IPS DF 6.9 (cell line): ENCODE measurements around the gene FBXO10.
"Not testable (repeated sequence)": the region's sequence is repeated elsewhere in the genome, so short reads cannot be mapped to it uniquely, and the experiment has no call there.

Source experiments
- DNase-seq: peaks from one replicate; pipeline ENCODE4 v3.0.0-alpha.2; 2013; ENCODE audit warnings: low read depth, low spot score
- H3K27ac ChIP-seq: one replicate; pipeline ENCODE4 v1.5.1; 2013; ENCODE audit warnings: low read length, control low read depth
- H3K27me3 ChIP-seq: 2 replicates; pipeline ENCODE4 v1.6.1; 2013; ENCODE audit warnings: mild to moderate bottlenecking, low read length; ENCODE audit not compliant: control insufficient read depth, insufficient read depth
- H3K36me3 ChIP-seq: 2 replicates; pipeline ENCODE4 v1.6.1; 2013; ENCODE audit warnings: low read length; ENCODE audit not compliant: control insufficient read depth, insufficient read depth
- H3K4me1 ChIP-seq: 2 replicates; pipeline ENCODE4 v1.6.1; 2013; ENCODE audit warnings: low read length; ENCODE audit not compliant: control insufficient read depth, insufficient read depth
- H3K4me3 ChIP-seq: 2 replicates; pipeline ENCODE4 v1.5.1; 2013; ENCODE audit warnings: mild to moderate bottlenecking, low read length
- H3K9me3 ChIP-seq: 2 replicates; pipeline ENCODE4 v1.6.1; 2013; ENCODE audit warnings: low read length, inconsistent platforms; ENCODE audit not compliant: control insufficient read depth, insufficient read depth
- WGBS: extraction: QIAGEN DNeasy Blood & Tissue Kit; methylation state at CpG from one replicate; pipeline ENCODE4 v1.1.7; 2013; ENCODE audit warnings: mixed read lengths, missing lambda C conversion rate; ENCODE audit not compliant: insufficient read length, insufficient coverage; 5-methylcytosine and 5-hydroxymethylcytosine counted together

The FBXO10 gene

GRCh38 chr9:37485389-37486255 is 90.6 kb downstream of the FBXO10 start, which contains the start of gene POLR1E:
POLR1E (plus strand) TSS chr9:37485948; CDS start chr9:37486048, 100 bp downstream.
- DNase-seq, result peak; percentile 88
- H3K36me3 ChIP-seq, result no peaks in the 10 kb centered on the region; the same call in 1 of the 2 replicates
- peaks cover 5% of the 10 kb centered on the region; the same call in 1 of the 2 replicates for H3K4me1 ChIP-seq
- H3K27me3 ChIP-seq, result no peaks in the 10 kb centered on the region
- no CpG with 5 or more reads among the region's 56 CpGs for WGBS
- no peak within 1 kb of the TSS for H3K27ac ChIP-seq
- H3K9me3 ChIP-seq, result no peaks in the 10 kb centered on the region
- H3K4me3 ChIP-seq, result peak within 1 kb of the TSS; percentile 59

- no peak for DNase-seq
- Histone ChIP-seq H3K27ac (no peak overlapping the region), H3K9me3 (no peaks in the 10 kb centered on the region), H3K4me1 (peaks cover 2% of the 10 kb centered on the region; the same call in 1 of the 2 replicates), H3K36me3 (no peaks in the 10 kb centered on the region), H3K27me3 (no peaks in the 10 kb centered on the region), H3K4me3 (no peak overlapping the region)
- WGBS, result no CpG with 5 or more reads among the region's 3 CpGs
Measured at GRCh38 chr9:37480759-37481158, 95.4 kb downstream of the FBXO10 start.

GRCh38 chr9:37477987-37478619 is 98.1 kb downstream of the FBXO10 start:
- not testable (repeated sequence) for DNase-seq, H3K4me3 ChIP-seq, H3K36me3 ChIP-seq, H3K27me3 ChIP-seq, H3K9me3 ChIP-seq, H3K4me1 ChIP-seq, H3K27ac ChIP-seq
- WGBS, result no CpG with 5 or more reads among the region's 5 CpGs

GRCh38 chr9:37477443-37477842 is 98.7 kb downstream of the FBXO10 start:
- H3K9me3 ChIP-seq, DNase-seq, H3K4me1 ChIP-seq, H3K27ac ChIP-seq, H3K4me3 ChIP-seq, H3K27me3 ChIP-seq, H3K36me3 ChIP-seq: not testable (repeated sequence)
- no CpG with 5 or more reads among the region's 4 CpGs for WGBS

GRCh38 chr9:37476930-37477329 is 99.2 kb downstream of the FBXO10 start:
- no peak overlapping the region for H3K4me3 ChIP-seq
- H3K36me3 ChIP-seq, result no peaks in the 10 kb centered on the region
- WGBS, result no CpG with 5 or more reads among the region's 11 CpGs
- DNase-seq, result no peak
- H3K27me3 ChIP-seq, result no peaks in the 10 kb centered on the region
- H3K4me1 ChIP-seq, result no peaks in the 10 kb centered on the region
- H3K27ac ChIP-seq, result no peak overlapping the region
- H3K9me3 ChIP-seq, result no peaks in the 10 kb centered on the region

- Histone ChIP-seq H3K27me3 (no peaks in the 10 kb centered on the region), H3K9me3 (no peaks in the 10 kb centered on the region), H3K4me3 (no peak overlapping the region), H3K4me1 (no peaks in the 10 kb centered on the region), H3K27ac (no peak overlapping the region), H3K36me3 (no peaks in the 10 kb centered on the region)
- WGBS, result 100% methylated on average over 1 of the region's 3 CpGs
- DNase-seq, result no peak
Measured at GRCh38 chr9:37474438-37474837, 101.7 kb downstream of the FBXO10 start.

- no CpG with 5 or more reads among the region's 6 CpGs for WGBS
Measured at GRCh38 chr9:37473982-37474381, 102.2 kb downstream of the FBXO10 start.

GRCh38 chr9:37471942-37472684 is 104.1 kb downstream of the FBXO10 start:
- H3K36me3 ChIP-seq, result no peaks in the 10 kb centered on the region
- DNase-seq, result peak; percentile 77
- H3K4me1 ChIP-seq, result no peaks in the 10 kb centered on the region
- no peak overlapping the region for H3K4me3 ChIP-seq
- no peaks in the 10 kb centered on the region for H3K9me3 ChIP-seq
- no peak overlapping the region for H3K27ac ChIP-seq
- no CpG with 5 or more reads among the region's 7 CpGs for WGBS
- no peaks in the 10 kb centered on the region for H3K27me3 ChIP-seq

More at GRCh38 chr9:37473982-37474381, 102.2 kb downstream of the FBXO10 start:
- not testable (repeated sequence) for H3K9me3 ChIP-seq, H3K27ac ChIP-seq, H3K4me1 ChIP-seq, DNase-seq, H3K27me3 ChIP-seq, H3K36me3 ChIP-seq, H3K4me3 ChIP-seq

GRCh38 chr9:37468620-37469019 is 107.6 kb downstream of the FBXO10 start:
- H3K9me3 ChIP-seq, result no peaks in the 10 kb centered on the region
- WGBS, result no CpG with 5 or more reads among the region's 6 CpGs
- no peaks in the 10 kb centered on the region for H3K36me3 ChIP-seq
- no peak for DNase-seq
- no peaks in the 10 kb centered on the region for H3K27me3 ChIP-seq
- no peak overlapping the region for H3K4me3 ChIP-seq
- no peaks in the 10 kb centered on the region for H3K4me1 ChIP-seq
- no peak overlapping the region for H3K27ac ChIP-seq

- not testable (repeated sequence) for H3K4me1 ChIP-seq, H3K36me3 ChIP-seq, DNase-seq, H3K9me3 ChIP-seq, H3K4me3 ChIP-seq, H3K27ac ChIP-seq, H3K27me3 ChIP-seq
- no CpG with 5 or more reads among the region's 17 CpGs for WGBS
Measured at GRCh38 chr9:37467530-37467929, 108.7 kb downstream of the FBXO10 start.
